HCT116 (cell line): ENCODE data around the gene OR4D2. TPM values are rescaled to one million over a fixed set of nuclear protein-coding genes. Genes with fewer than 3 reads are reported as not detected.

Experiments
- ATAC-seq: fragments of 200-7000 bp; cut with Tn5 transposase; 2 replicates; pipeline ENCODE4 v1.9.1; 2020; ENCODE audit warnings: mild to moderate bottlenecking, moderate library complexity
- BruUV-seq: library from RNA; stranded (reverse); fragments of 400-500 nt; replicated peaks from 2 replicates; lab custom pipeline; 2021; lab: Mats Ljungman, UMichigan
- CTCF ChIA-PET: fragments of 300-600 bp; sonication (Branson Sonifier 250); formaldehyde crosslinking; loops from one replicate; lab custom pipeline; 2021; ENCODE audit warnings: antibody characterized with exemption; lab: Charles Lee
- POLR2A ChIA-PET: fragments of 300-600, 350-600 bp; sonication (Branson Sonifier 250); formaldehyde crosslinking; loops from one replicate; lab custom pipeline; 2021; ENCODE audit warnings: antibody characterized with exemption; lab: Charles Lee
- RAD21 ChIA-PET, 2 experiments: fragments of 300-600 bp; sonication (Branson Sonifier 250); formaldehyde crosslinking; loops; one replicate each; lab custom pipeline; 2023; ENCODE audit warnings: low total read pairs in 2 of 2; ENCODE audit not compliant: uncharacterized antibody in 2 of 2, unreplicated experiment in 2 of 2, low non-redundant PET in 1 of 2; lab: Charles Lee
- DNase-seq: peaks from one replicate; pipeline ENCODE4 v3.0.0-alpha.2; 2010; ENCODE audit warnings: low read depth, low spot score
- H2AFZ ChIP-seq: fragments of 200-600 bp; shearing (Covaris generic), sonication (generic); 2 replicates; pipeline ENCODE4 v1.6.1; 2017; ENCODE audit warnings: low read depth, mixed run types, mixed read lengths, antibody characterized with exemption, low read length; ENCODE audit not compliant: poor library complexity, severe bottlenecking
- H3K27ac ChIP-seq: 2 replicates; pipeline ENCODE4 v1.5.1; 2012; ENCODE audit warnings: low read depth, low read length
- H3K27me3 ChIP-seq: fragments of 200-600 bp; sonication (generic); 2 replicates; pipeline ENCODE4 v1.6.1; 2016; ENCODE audit warnings: mixed run types, low read length, mixed read lengths; ENCODE audit not compliant: insufficient read depth
- H3K36me3 ChIP-seq, 2 experiments: fragments of 200-500 bp in 1 of 2; fragments of 200-600 bp in 1 of 2; sonication (Bioruptor generic) in 1 of 2; sonication (generic) in 1 of 2; 2 replicates each; pipeline versions ENCODE4 v1.5.1 to v1.6.1; 2014 to 2016; ENCODE audit warnings: low read length in 2 of 2, inconsistent platforms in 1 of 2, mixed read lengths in 1 of 2, mixed run types in 1 of 2; ENCODE audit not compliant: insufficient read depth in 2 of 2, control insufficient read depth in 1 of 2
- H3K4me1 ChIP-seq, 2 experiments: fragments of 200-600 bp in 1 of 2; sonication (generic) in 1 of 2; 2 replicates each; pipeline versions ENCODE4 v1.5.1 to v1.6.1; 2012 to 2017; ENCODE audit warnings: low read length in 2 of 2, inconsistent platforms in 1 of 2, mild to moderate bottlenecking in 1 of 2, mixed read lengths in 1 of 2, mixed run types in 1 of 2, moderate library complexity in 1 of 2; ENCODE audit not compliant: insufficient read depth in 2 of 2, control insufficient read depth in 1 of 2
- H3K4me2 ChIP-seq: fragments of 200-600 bp; sonication (generic); 2 replicates; pipeline ENCODE4 v1.6.1; 2017; ENCODE audit warnings: mixed run types, low read length, mixed read lengths
- H3K4me3 ChIP-seq, 2 experiments: fragments of 200-600 bp in 1 of 2; sonication (generic) in 1 of 2; replicated peaks in 1 of 2; 2 replicates each; pipeline ENCODE4 v1.5.1; 2011 to 2016; ENCODE audit warnings: low read length in 2 of 2, control low read depth in 1 of 2, low read depth in 1 of 2, mild to moderate bottlenecking in 1 of 2, mixed read lengths in 1 of 2, mixed run types in 1 of 2
- H3K79me2 ChIP-seq: fragments of 200-600 bp; sonication (generic); 2 replicates; pipeline ENCODE4 v1.6.1; 2017; ENCODE audit warnings: mild to moderate bottlenecking, mixed run types, low read length, moderate library complexity, mixed read lengths; ENCODE audit not compliant: insufficient read depth
- H3K9ac ChIP-seq: fragments of 200-600 bp; sonication (generic); 2 replicates; pipeline ENCODE4 v1.6.1; 2016; ENCODE audit warnings: low read length, mixed read lengths
- H3K9me2 ChIP-seq: fragments of 200-600 bp; sonication (generic), shearing (Covaris generic); 2 replicates; pipeline ENCODE4 v1.6.1; 2017; ENCODE audit warnings: mixed run types, mild to moderate bottlenecking, moderate library complexity; ENCODE audit not compliant: insufficient read depth
- H3K9me3 ChIP-seq, 2 experiments: fragments of 200-500 bp in 1 of 2; fragments of 200-600 bp in 1 of 2; sonication (Bioruptor generic) in 1 of 2; sonication (generic) in 1 of 2; 2 replicates each; pipeline ENCODE4 v1.6.1; 2014 to 2017; ENCODE audit warnings: low read length in 2 of 2, mixed read lengths in 2 of 2, inconsistent platforms in 1 of 2, low read depth in 1 of 2, mild to moderate bottlenecking in 1 of 2, mixed run types in 1 of 2, moderate library complexity in 1 of 2; ENCODE audit not compliant: control insufficient read depth in 1 of 2, insufficient read depth in 1 of 2
- H4K20me1 ChIP-seq: fragments of 200-600 bp; sonication (generic), shearing (Covaris generic); 2 replicates; pipeline ENCODE4 v1.6.1; 2017; ENCODE audit warnings: mixed run types, mild to moderate bottlenecking, moderate library complexity; ENCODE audit not compliant: insufficient read depth
- CBX3 ChIP-seq: IDR thresholded peaks from 2 replicates; pipeline ENCODE4 v1.6.1; 2012; ENCODE audit warnings: low read depth
- CEBPB ChIP-seq: IDR thresholded peaks from 2 replicates; pipeline ENCODE4 v1.6.1; 2012; ENCODE audit warnings: low read depth
- EGR1 ChIP-seq: IDR thresholded peaks from 2 replicates; pipeline ENCODE4 v1.6.1; 2012; ENCODE audit warnings: low read depth
- ELF1 ChIP-seq: IDR thresholded peaks from 2 replicates; pipeline ENCODE4 v1.6.1; 2012; ENCODE audit warnings: low read depth, borderline replicate concordance
- EZH2phosphoT487 ChIP-seq: fragments of 200-600 bp; IDR thresholded peaks from 2 replicates; pipeline ENCODE4 v1.6.1; 2018; ENCODE audit warnings: antibody characterized with exemption, borderline replicate concordance
- FOSL1 ChIP-seq: IDR thresholded peaks from 2 replicates; pipeline ENCODE4 v1.6.1; 2012; ENCODE audit warnings: low read depth
- JUND ChIP-seq: IDR thresholded peaks from 2 replicates; pipeline ENCODE4 v1.6.1; 2012
- POLR2A ChIP-seq: IDR thresholded peaks from 2 replicates; pipeline ENCODE4 v1.7.0; 2011; ENCODE audit warnings: borderline replicate concordance; ENCODE audit not compliant: insufficient read depth, insufficient read length; ENCODE audit errors: extremely low read depth
- POLR2AphosphoS5 ChIP-seq: IDR thresholded peaks from 2 replicates; pipeline ENCODE4 v1.6.1; 2011; ENCODE audit warnings: mild to moderate bottlenecking, low read depth, low read length, moderate library complexity
- SP1 ChIP-seq: IDR thresholded peaks from 2 replicates; pipeline ENCODE4 v1.6.1; 2012; ENCODE audit warnings: low read depth
- SRF ChIP-seq: IDR thresholded peaks from 2 replicates; pipeline ENCODE4 v1.6.1; 2012; ENCODE audit warnings: low read depth
- TCF7L2 ChIP-seq: IDR thresholded peaks from 2 replicates; pipeline ENCODE4 v1.7.0; 2011; ENCODE audit warnings: borderline replicate concordance, inconsistent platforms; ENCODE audit not compliant: insufficient read depth, insufficient read length; ENCODE audit errors: extremely low read depth
- ZFX ChIP-seq: fragments of 450-650 bp; IDR thresholded peaks from 2 replicates; pipeline ENCODE4 v1.6.1; 2017
- ZNF274 ChIP-seq: fragments of 200-500 bp; sonication (Bioruptor generic); IDR thresholded peaks from 2 replicates; pipeline ENCODE4 v1.6.1; 2014; ENCODE audit warnings: mild to moderate bottlenecking, low read depth, low read length, inconsistent platforms
- intact Hi-C: fragments of 100-400 bp; cut with micrococcal nuclease; formaldehyde crosslinking; loops from 2 replicates; pipeline ENCODE4 v1.10.0; 2022
- total RNA-seq: library from RNA; stranded (reverse); gene quantifications from one replicate; pipeline ENCODE4 v1.2.1, GENCODE V29; 2021; ENCODE audit not compliant: unreplicated experiment
- TF ChIP-seq, protein P1 (sequence below): IDR thresholded peaks from 2 replicates; pipeline ENCODE4 v1.6.1; 2011; ENCODE audit warnings: mild to moderate bottlenecking, low read length, moderate library complexity; ENCODE audit not compliant: insufficient replicate concordance; ENCODE audit errors: extremely low read depth

The OR4D2 gene
- total RNA-seq, 1 experiment from 2014 or later = not detected

DNA sequence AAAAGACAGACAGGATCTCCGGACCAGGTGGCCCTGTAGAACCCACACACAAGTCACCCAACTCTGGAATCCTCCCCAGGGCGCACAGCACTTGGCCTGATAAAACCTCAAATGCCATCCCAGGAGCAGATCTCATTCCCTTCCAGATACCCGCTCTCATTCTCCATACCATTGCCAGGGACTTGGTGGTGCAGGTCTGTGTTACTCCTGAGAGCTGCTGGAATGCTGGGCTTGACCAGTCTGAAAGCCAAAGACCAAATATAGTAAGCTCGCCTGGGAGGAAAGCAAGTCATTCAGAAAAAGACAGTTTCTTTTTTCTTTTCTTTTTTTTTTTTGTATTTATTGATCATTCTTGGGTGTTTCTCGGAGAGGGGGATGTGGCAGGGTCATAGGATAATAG, 41.6 kb downstream of the OR4D2 start:
- RAD21 ChIA-PET = no interaction called here
- Histone ChIP-seq H3K4me3 (no peak overlapping the region), H3K36me3 (peaks cover 5 to 21% of the 10 kb centered on the region in 2 experiments; a peak in 3 of 4 replicates), H3K9me3 (no peaks in the 10 kb centered on the region), H3K27me3 (no peaks in the 10 kb centered on the region), H3K79me2 (no peaks in the 10 kb centered on the region), H3K4me1 (no peaks in the 10 kb centered on the region), H2AFZ (no peak overlapping the region), H3K27ac (no peak overlapping the region), H4K20me1 (no peaks in the 10 kb centered on the region), H3K9me2 (no peaks in the 10 kb centered on the region), H3K9ac (no peak overlapping the region), H3K4me2 (no peak overlapping the region)
- CTCF ChIA-PET = no interaction called here
- POLR2A ChIA-PET = no interaction called here
- no peak for TF ChIP-seq SRF
- no peak for TF ChIP-seq ELF1
- no peak for TF ChIP-seq FOSL1
- TF ChIP-seq CEBPB = no peak
- TF ChIP-seq CBX3 = no peak
- TF ChIP-seq SP1 = no peak
- no peak for TF ChIP-seq POLR2A
- no peak for TF ChIP-seq ZFX
- TF ChIP-seq ZNF274 = no peak
- TF ChIP-seq POLR2AphosphoS5 = no peak
- no peak for TF ChIP-seq EZH2phosphoT487
- no peak for TF ChIP-seq JUND
- TF ChIP-seq EGR1 = no peak
- no peak for TF ChIP-seq TCF7L2
- TF ChIP-seq, protein P1, sequence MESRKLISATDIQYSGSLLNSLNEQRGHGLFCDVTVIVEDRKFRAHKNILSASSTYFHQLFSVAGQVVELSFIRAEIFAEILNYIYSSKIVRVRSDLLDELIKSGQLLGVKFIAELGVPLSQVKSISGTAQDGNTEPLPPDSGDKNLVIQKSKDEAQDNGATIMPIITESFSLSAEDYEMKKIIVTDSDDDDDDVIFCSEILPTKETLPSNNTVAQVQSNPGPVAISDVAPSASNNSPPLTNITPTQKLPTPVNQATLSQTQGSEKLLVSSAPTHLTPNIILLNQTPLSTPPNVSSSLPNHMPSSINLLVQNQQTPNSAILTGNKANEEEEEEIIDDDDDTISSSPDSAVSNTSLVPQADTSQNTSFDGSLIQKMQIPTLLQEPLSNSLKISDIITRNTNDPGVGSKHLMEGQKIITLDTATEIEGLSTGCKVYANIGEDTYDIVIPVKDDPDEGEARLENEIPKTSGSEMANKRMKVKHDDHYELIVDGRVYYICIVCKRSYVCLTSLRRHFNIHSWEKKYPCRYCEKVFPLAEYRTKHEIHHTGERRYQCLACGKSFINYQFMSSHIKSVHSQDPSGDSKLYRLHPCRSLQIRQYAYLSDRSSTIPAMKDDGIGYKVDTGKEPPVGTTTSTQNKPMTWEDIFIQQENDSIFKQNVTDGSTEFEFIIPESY = no peak
- ATAC-seq = no peak
- intact Hi-C loops = no loop called here
- no TSS peak for BruUV-seq
- DNase-seq = no peak
